MCF 10A (cell line): ENCODE results near the gene SBSN. TPM values are rescaled to one million over a fixed set of nuclear protein-coding genes. Genes with fewer than 3 reads are reported as not detected.

Source experiments
- BruUV-seq: library from RNA; stranded (reverse); fragments of 400-500 nt; replicated peaks from 2 replicates; lab custom pipeline; 2021; lab: Mats Ljungman, UMichigan
- CTCF ChIA-PET: fragments of 300-600 bp; sonication (Branson Sonifier 250); formaldehyde crosslinking; extraction: SDS; loops from one replicate; lab custom pipeline; 2021; ENCODE audit warnings: antibody characterized with exemption, inconsistent platforms; lab: Yijun Ruan, JAX
- POLR2A ChIA-PET: fragments of 300-600, 350-650 bp; sonication (Branson Sonifier 250); formaldehyde crosslinking; extraction: SDS; loops from one replicate; lab custom pipeline; 2020; ENCODE audit warnings: antibody characterized with exemption, inconsistent platforms; lab: Yijun Ruan, JAX
- DNase-seq: peaks from one replicate; pipeline ENCODE4 v3.0.0-alpha.2; 2018; ENCODE audit not compliant: unreplicated experiment
- H3K27ac Mint-ChIP-seq: one replicate; pipeline ENCODE4 v1.8.0; 2022; ENCODE audit warnings: mild to moderate bottlenecking, low read depth, mixed read lengths; ENCODE audit not compliant: unreplicated experiment
- H3K27me3 Mint-ChIP-seq: one replicate; pipeline ENCODE4 v1.8.0; 2022; ENCODE audit warnings: mixed read lengths; ENCODE audit not compliant: insufficient read depth, unreplicated experiment
- H3K36me3 Mint-ChIP-seq: one replicate; pipeline ENCODE4 v1.8.0; 2022; ENCODE audit warnings: mild to moderate bottlenecking, moderate library complexity, mixed read lengths; ENCODE audit not compliant: insufficient read depth, unreplicated experiment
- H3K4me1 Mint-ChIP-seq: one replicate; pipeline ENCODE4 v1.8.0; 2022; ENCODE audit warnings: mixed read lengths; ENCODE audit not compliant: insufficient read depth, unreplicated experiment
- H3K4me3 Mint-ChIP-seq: one replicate; pipeline ENCODE4 v1.8.0; 2022; ENCODE audit warnings: mild to moderate bottlenecking, moderate library complexity, mixed read lengths; ENCODE audit not compliant: unreplicated experiment
- H3K9me3 Mint-ChIP-seq: one replicate; pipeline ENCODE4 v1.8.0; 2022; ENCODE audit warnings: mixed read lengths; ENCODE audit not compliant: unreplicated experiment
- intact Hi-C: fragments of 100-400 bp; cut with micrococcal nuclease; formaldehyde crosslinking; loops from 2 replicates; pipeline ENCODE4 v1.14.1; 2022
- total RNA-seq: library from RNA; stranded (reverse); gene quantifications from 2 replicates; pipeline ENCODE4 v1.2.3, GENCODE V29; 2022
- TF ChIP-seq, protein P1 (sequence below): fragments of 200-600 bp; IDR thresholded peaks from one replicate; pipeline ENCODE4 v1.8.0; 2022; ENCODE audit warnings: antibody characterized with exemption, mild to moderate bottlenecking; ENCODE audit not compliant: unreplicated experiment

Gene SBSN
- total RNA-seq, 1 experiment from 2014 or later, result not detected

DNA sequence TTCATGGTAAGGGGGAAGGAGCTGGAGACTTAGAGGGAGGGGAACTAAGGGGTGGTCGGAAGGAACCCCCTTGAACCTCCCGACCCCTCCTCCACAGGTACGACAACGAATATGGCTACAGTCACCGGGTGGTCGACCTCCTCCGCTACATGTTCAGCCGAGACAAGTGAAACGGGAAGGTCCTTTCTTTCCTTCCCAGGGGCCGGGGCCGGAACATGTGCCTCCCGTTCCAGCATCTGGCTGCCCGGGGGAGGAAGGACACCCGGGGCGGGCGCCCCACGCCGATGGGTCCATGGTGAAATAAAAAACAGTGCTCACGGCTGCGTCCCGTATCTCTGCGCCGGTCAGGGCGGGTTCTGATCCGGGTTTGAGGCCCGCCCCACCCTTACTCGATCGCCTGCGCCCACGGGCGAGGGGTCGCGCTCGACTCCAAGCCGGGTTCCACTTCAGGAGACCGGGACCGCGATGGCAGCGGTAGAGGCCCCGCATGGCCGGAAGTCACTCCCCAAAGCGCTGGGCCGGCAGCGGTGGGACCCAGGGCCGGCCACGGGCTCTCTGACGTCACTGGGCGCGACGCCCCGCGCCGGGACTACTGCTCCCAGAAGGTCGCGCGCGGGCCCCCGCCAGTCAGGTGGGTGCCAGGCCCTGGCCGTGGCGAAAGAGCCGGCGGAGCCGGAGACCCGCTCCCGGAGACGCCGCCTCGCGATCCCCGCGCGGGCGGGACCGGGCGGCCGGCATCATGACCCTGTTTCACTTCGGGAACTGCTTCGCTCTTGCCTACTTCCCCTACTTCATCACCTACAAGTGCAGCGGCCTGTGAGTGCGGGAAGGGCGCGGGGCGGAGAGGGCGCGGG lies 17.1 kb upstream of the SBSN start, which contains the start of gene TMEM147:
Gene TMEM147 (plus strand): TSS at position 626 of the 854 bp plus-strand sequence. CDS start 114 bp downstream, at position 740.
- CTCF ChIA-PET, result no interaction called here
- H3K9me3 Mint-ChIP-seq, result no peaks in the 10 kb centered on the region
- TSS peak; percentile 75 for BruUV-seq
- TF ChIP-seq, protein P1, sequence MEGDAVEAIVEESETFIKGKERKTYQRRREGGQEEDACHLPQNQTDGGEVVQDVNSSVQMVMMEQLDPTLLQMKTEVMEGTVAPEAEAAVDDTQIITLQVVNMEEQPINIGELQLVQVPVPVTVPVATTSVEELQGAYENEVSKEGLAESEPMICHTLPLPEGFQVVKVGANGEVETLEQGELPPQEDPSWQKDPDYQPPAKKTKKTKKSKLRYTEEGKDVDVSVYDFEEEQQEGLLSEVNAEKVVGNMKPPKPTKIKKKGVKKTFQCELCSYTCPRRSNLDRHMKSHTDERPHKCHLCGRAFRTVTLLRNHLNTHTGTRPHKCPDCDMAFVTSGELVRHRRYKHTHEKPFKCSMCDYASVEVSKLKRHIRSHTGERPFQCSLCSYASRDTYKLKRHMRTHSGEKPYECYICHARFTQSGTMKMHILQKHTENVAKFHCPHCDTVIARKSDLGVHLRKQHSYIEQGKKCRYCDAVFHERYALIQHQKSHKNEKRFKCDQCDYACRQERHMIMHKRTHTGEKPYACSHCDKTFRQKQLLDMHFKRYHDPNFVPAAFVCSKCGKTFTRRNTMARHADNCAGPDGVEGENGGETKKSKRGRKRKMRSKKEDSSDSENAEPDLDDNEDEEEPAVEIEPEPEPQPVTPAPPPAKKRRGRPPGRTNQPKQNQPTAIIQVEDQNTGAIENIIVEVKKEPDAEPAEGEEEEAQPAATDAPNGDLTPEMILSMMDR, result no peak
- peak within 1 kb of the TSS; percentile 92 for H3K27ac Mint-ChIP-seq
- H3K27me3 Mint-ChIP-seq, result no peaks in the 10 kb centered on the region
- DNase-seq, result peak; percentile 90
- H3K4me1 Mint-ChIP-seq, result peaks cover 34% of the 10 kb centered on the region
- H3K36me3 Mint-ChIP-seq, result peaks cover 9% of the 10 kb centered on the region
- POLR2A ChIA-PET, result interaction anchor here (0.6 to 1.3 kb wide), 5 partner anchors 15 to 173 kb away, joined by 3 to 5 read pairs (median 4); no protein-coding TSS in a partner anchor
- intact Hi-C loops, result loop anchor here (1.0 to 5.0 kb wide), 3 partner anchors 26 to 82 kb away; partner anchors contain the start of gene RBM42
- peak within 1 kb of the TSS; percentile 89 for H3K4me3 Mint-ChIP-seq

DNA sequence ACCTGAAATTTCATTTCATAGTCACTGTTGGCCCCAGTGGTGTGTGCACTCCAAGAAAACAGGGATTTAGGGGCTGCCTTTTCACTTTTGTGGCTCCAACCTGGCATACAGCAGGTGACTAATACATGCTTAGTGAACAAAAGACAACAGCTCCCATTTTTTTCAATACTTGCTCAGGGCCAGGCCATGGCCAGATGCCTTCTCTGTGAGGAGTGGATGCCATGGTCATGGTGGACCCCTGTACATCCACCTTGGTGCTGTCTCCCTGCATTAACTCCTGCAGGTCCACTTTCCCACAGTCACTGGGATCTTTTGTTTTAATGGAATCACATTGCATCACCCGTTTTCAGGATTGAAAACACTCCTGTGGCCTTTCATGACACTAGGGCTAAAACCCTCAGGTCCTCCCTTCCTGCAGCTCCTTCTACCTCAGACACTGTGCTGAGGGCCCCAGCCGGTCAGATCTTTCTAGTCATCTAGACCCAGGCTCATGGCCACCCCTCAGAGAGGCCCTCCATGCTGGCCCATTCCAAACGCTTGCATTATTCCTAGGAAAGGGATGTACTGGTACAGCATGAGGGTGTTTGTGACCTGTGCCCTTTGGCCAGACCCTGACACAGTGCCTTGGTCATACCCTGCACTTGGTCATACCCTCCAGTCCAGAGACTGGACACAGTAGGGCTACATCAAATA lies 16.1 kb upstream of the SBSN start:
- DNase-seq, result no peak
- no peaks in the 10 kb centered on the region for H3K9me3 Mint-ChIP-seq
- peak overlapping the region; percentile 92 for H3K27ac Mint-ChIP-seq
- H3K4me3 Mint-ChIP-seq, result peak overlapping the region; percentile 89
- H3K27me3 Mint-ChIP-seq, result no peaks in the 10 kb centered on the region
- CTCF ChIA-PET, result interaction anchor here (0.5 kb wide), 1 partner anchor 149 kb away, joined by 4 read pairs; no protein-coding TSS in a partner anchor
- TF ChIP-seq, protein P1, result no peak
- H3K36me3 Mint-ChIP-seq, result peaks cover 9% of the 10 kb centered on the region
- POLR2A ChIA-PET, result interaction anchor here (0.5 to 1.3 kb wide), 9 partner anchors 8 to 174 kb away, joined by 3 to 5 read pairs (median 4); no protein-coding TSS in a partner anchor
- intact Hi-C loops, result loop anchor here (2.0 kb wide), 1 partner anchor 25 kb away; no protein-coding TSS in a partner anchor
- H3K4me1 Mint-ChIP-seq, result peaks cover 31% of the 10 kb centered on the region
- no TSS peak for BruUV-seq

DNA sequence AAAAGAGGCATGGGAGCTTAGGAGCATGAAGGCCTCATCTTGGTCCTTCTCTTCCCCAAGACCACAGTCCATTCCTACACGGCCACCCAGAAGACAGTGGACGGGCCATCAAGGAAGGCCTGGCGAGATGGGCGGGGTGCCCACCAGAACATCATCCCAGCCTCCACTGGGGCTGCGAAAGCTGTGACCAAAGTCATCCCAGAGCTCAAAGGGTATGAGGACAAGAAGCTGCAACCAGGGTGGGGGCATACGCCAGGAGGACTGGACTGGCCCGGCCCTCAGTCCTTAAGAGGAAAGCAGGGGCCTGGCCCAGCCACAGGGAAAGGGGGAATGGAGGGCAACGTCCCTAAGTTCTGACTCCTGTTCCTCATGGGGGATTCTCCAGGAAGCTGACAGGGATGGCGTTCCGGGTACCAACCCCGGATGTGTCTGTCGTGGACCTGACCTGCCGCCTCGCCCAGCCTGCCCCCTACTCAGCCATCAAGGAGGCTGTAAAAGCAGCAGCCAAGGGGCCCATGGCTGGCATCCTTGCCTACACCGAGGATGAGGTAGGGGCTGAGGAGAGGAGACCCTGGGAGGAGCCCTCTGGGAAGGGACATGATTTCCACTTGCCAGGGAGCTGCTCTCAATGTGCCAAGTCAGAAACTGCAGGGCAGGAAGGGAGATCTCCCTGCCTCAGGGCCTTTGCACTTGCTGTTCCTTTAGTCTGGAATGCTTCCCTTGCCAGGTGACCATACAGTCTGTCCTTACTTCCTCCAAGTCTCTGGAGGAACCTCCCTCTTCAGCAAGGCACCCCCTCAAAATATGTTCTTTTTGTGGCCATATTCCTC lies 15.4 kb upstream of the SBSN start:
- peaks cover 23% of the 10 kb centered on the region for H3K4me1 Mint-ChIP-seq
- TF ChIP-seq, protein P1, result no peak
- intact Hi-C loops, result loop anchor here (2.0 kb wide), 1 partner anchor 25 kb away; no protein-coding TSS in a partner anchor
- H3K27ac Mint-ChIP-seq, result no peak overlapping the region
- no TSS peak for BruUV-seq
- H3K36me3 Mint-ChIP-seq, result peaks cover 9% of the 10 kb centered on the region
- no peaks in the 10 kb centered on the region for H3K9me3 Mint-ChIP-seq
- H3K4me3 Mint-ChIP-seq, result no peak overlapping the region
- no peaks in the 10 kb centered on the region for H3K27me3 Mint-ChIP-seq
- CTCF ChIA-PET, result interaction anchor here (0.5 kb wide), 1 partner anchor 150 kb away, joined by 4 read pairs; no protein-coding TSS in a partner anchor
- POLR2A ChIA-PET, result interaction anchor here (0.8 to 1.3 kb wide), 3 partner anchors 8 to 33 kb away, joined by 3 to 5 read pairs (median 4); no protein-coding TSS in a partner anchor
- DNase-seq, result no peak
